WTC11 (cell line): ENCODE data around the gene EEA1. TPM values are rescaled to one million over a fixed set of nuclear protein-coding genes. Genes with fewer than 3 reads are reported as not detected.

ENCODE experiments used
- ARID4B ChIP-seq: sonication (generic); formaldehyde crosslinking; IDR thresholded peaks from 2 replicates; pipeline ENCODE4 v1.8.0; 2023; ENCODE audit warnings: missing genetic modification reagents, mild to moderate bottlenecking, borderline replicate concordance
- E2F5 ChIP-seq: sonication (generic); formaldehyde crosslinking; IDR thresholded peaks from 2 replicates; pipeline ENCODE4 v1.8.1; 2022; ENCODE audit warnings: mild to moderate bottlenecking, moderate library complexity, missing genetic modification reagents
- HMGA2 ChIP-seq: fragments of 250-450 bp; sonication (Bioruptor Pico); IDR thresholded peaks from 2 replicates; pipeline ENCODE4 v1.4.0; 2021; ENCODE audit warnings: mild to moderate bottlenecking, moderate library complexity
- JAZF1 ChIP-seq: fragments of 250-450 bp; sonication (Bioruptor Pico); IDR thresholded peaks from 2 replicates; pipeline ENCODE4 v1.9.0; 2021; ENCODE audit warnings: moderate library complexity, mild to moderate bottlenecking, inconsistent platforms
- NR1H2 ChIP-seq: sonication (generic); formaldehyde crosslinking; IDR thresholded peaks from 2 replicates; pipeline ENCODE4 v1.9.0; 2021; ENCODE audit warnings: mild to moderate bottlenecking, moderate library complexity, missing genetic modification reagents
- NR2C2 ChIP-seq: sonication (generic); formaldehyde crosslinking; IDR thresholded peaks from 2 replicates; pipeline ENCODE4 v1.8.0; 2022; ENCODE audit warnings: mild to moderate bottlenecking, missing genetic modification reagents
- OVOL2 ChIP-seq: fragments of 250-450 bp; sonication (Bioruptor Pico); IDR thresholded peaks from 2 replicates; pipeline ENCODE4 v1.9.0; 2021; ENCODE audit warnings: mild to moderate bottlenecking, borderline replicate concordance
- PRDM15 ChIP-seq: sonication (generic); formaldehyde crosslinking; IDR thresholded peaks from 2 replicates; pipeline ENCODE4 v1.8.0; 2022; ENCODE audit warnings: missing genetic modification reagents
- ZBTB21 ChIP-seq: sonication (generic); formaldehyde crosslinking; IDR thresholded peaks from 2 replicates; pipeline ENCODE4 v1.8.1; 2023; ENCODE audit warnings: mild to moderate bottlenecking, missing genetic modification reagents, borderline replicate concordance
- ZBTB43 ChIP-seq: sonication (generic); formaldehyde crosslinking; IDR thresholded peaks from 2 replicates; pipeline ENCODE4 v1.8.1; 2023; ENCODE audit warnings: mild to moderate bottlenecking, missing genetic modification reagents
- ZNF219 ChIP-seq: sonication (generic); formaldehyde crosslinking; IDR thresholded peaks from 2 replicates; pipeline ENCODE4 v1.8.0; 2023; ENCODE audit warnings: missing genetic modification reagents, mild to moderate bottlenecking, borderline replicate concordance
- ZNF532 ChIP-seq: fragments of 250-450 bp; sonication (Bioruptor Pico); IDR thresholded peaks from 2 replicates; pipeline ENCODE4 v1.9.0; 2021; ENCODE audit warnings: mild to moderate bottlenecking, borderline replicate concordance
- total RNA-seq: library from RNA; stranded (reverse); gene quantifications from 3 replicates; pipeline ENCODE4 v1.2.3, GENCODE V29; 2021

EEA1 gene
- total RNA-seq, 1 experiment from 2014 or later = 20.3 TPM

- no peak for TF ChIP-seq PRDM15 (CRISPR knock-in tag)
- no peak for TF ChIP-seq OVOL2 (CRISPR knock-in tag)
- no peak for TF ChIP-seq ZBTB21 (CRISPR knock-in tag)
- TF ChIP-seq ZBTB43 (CRISPR knock-in tag) = no peak
- no peak for TF ChIP-seq HMGA2 (CRISPR knock-in tag)
- TF ChIP-seq ARID4B (CRISPR knock-in tag) = no peak
- no peak for TF ChIP-seq E2F5 (CRISPR knock-in tag)
- TF ChIP-seq JAZF1 (CRISPR knock-in tag) = no peak
- no peak for TF ChIP-seq NR2C2 (CRISPR knock-in tag)
- TF ChIP-seq ZNF532 = no peak
- no peak for TF ChIP-seq NR1H2
- no peak for TF ChIP-seq ZNF219 (CRISPR knock-in tag)
- TF ChIP-seq, all 79 proteins: peak for 0
Measured at GRCh38 chr12:92859650-92860386, 69.3 kb downstream of the EEA1 start (continued).
